Activated naive CD8-positive, alpha-beta T cell treated with anti-CD3 and anti-CD28 coated beads, Interleukin-2, amount 50 U/mL, for 16 hours (primary cell): ENCODE measurements around the gene LAMC3.

ENCODE experiments used
- DNase-seq: peaks from one replicate; pipeline ENCODE4 v3.0.0-alpha.2; 2020; ENCODE audit warnings: low read depth, low spot score

Gene LAMC3

GRCh38 chr9:131076347-131077195 is 67.6 kb downstream of the LAMC3 start:
- DNase-seq = no peak

GRCh38 chr9:131078427-131079366 is 69.7 kb downstream of the LAMC3 start:
- no peak for DNase-seq

DNA sequence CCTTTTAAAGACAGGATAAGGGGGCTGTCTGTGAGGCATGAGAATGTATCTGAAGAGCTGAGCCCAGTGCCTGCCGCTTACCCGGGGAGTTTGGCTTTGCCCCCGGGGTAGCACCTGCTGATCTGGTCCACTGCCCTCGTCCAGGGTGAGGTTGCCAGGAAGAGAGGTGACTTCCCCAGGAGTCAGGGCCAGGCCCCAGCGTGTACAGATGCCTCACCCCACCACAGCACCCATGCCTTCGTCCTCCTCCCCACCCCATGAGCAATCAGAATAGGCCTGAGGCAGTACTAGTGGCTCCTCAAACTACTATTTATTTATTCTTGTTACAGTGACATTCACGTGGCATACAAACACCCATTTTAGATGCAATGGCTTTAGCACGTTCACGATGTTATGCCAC is 71.6 kb downstream of the LAMC3 start:
- no peak for DNase-seq

- no peak for DNase-seq
These were observed 72.9 kb downstream of the LAMC3 start for GRCh38 chr9:131081868-131082267.

DNA sequence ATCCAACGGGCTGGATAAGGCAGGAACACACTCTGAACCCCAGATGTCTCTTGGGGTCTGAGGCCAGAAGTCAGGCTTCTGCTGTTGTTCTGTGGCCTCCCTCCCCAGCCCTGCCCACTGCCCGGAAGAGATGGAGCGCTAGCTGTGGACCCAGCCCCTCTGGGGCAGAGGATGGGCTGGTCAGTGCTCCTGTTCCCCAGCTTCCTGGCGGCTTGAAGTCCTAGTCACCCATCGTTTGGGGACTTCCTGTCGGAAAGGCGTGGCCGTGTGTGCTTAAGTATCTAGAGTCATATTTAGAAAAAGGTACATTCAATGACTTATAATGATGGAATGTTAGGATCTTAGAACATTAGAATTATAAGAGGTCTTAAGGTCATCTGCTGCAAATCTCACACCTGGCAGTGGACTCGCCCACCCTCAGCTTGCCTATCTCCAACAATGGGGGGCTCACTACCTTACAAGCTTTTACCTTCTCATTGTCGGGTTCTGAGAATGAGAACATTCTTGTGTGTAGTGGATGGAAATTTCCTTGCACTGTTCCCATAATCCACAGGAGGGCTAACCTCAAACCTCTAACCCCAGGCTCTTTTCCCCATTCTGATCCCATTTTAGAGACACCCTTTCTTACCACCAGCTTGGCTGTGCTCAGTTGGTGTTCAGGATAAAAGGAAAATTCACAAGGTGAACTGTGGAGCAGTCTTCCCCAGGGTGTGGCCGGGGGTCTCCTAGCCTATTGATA is 74.0 kb downstream of the LAMC3 start:
- DNase-seq = no peak

- DNase-seq = no peak
These were observed 75.8 kb downstream of the LAMC3 start for GRCh38 chr9:131084661-131085369.

- DNase-seq = no peak
These were observed 76.6 kb downstream of the LAMC3 start for GRCh38 chr9:131085370-131086122.

DNA sequence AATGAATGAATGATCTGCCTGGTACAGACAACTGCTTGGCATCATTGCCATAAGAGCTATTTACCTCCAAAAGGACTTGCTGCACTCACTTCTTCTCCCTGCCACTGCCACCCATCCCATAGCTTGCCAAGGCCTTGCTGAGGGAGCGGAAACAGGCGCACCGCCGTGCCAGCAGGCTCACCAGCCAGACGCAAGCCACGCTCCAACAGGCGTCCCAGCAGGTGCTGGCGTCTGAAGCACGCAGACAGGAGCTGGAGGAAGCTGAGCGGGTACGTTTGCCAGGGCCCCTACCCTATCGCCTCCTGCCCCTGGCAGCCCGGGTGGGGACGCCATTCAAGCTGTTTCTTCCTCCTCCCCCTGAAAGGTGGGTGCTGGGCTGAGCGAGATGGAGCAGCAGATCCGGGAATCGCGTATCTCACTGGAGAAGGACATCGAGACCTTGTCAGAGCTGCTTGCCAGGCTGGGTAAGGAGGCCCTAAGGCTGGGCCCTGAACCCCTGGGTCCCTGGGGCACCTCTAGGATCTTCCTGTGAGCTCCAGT is 78.5 kb downstream of the LAMC3 start:
- no peak for DNase-seq

DNA sequence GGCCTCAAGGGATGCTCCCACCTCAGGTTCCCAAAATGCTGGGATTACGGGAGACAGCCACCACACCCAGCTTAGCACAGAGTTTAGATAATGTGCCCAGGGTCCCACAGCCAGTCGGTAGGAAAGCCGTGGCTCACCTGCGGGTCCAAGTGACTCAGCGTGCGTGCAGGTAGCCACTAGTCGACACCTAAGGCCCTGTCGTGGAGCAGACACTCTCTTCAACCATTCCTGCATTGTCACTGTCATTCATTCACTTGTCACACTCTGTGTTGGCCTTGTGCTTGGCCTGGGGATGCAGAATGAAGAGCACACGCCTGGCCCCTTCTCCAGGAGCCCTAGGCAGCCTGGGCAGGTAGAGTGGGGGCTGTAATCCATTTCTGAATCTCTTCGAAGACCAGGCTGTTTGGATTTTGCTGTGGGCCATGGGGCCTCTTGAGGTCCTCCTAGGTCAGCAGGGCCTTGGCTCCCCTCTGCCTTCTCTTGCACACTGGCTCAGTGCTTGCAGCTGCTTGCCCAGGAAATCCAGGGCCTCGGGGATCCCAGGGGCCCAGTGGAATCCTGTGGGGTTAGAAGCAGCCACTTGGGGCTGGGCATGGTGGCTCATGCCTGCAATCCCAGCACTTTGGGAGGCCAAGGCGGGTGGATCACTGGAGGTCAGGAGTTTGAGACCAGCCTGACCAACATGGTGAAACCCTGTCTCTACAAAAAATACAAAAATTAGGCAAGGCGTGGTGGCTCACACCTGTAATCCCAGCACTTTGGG is 81.2 kb downstream of the LAMC3 start:
- DNase-seq = no peak

DNA sequence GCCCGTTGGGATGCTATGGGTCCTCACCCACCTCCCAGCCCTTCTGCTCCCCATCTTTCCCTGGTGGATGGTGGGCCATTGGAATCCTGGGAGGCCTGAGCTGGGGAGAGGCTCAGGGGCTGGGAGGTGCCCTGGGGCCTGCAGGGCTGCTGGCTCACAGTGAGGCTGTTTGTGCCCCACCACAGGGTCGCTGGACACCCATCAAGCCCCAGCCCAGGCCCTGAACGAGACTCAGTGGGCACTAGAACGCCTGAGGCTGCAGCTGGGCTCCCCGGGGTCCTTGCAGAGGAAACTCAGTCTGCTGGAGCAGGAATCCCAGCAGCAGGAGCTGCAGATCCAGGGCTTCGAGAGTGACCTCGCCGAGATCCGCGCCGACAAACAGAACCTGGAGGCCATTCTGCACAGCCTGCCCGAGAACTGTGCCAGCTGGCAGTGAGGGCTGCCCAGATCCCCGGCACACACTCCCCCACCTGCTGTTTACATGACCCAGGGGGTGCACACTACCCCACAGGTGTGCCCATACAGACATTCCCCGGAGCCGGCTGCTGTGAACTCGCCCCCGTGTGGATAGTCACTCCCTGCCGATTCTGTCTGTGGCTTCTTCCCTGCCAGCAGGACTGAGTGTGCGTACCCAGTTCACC is 82.5 kb downstream of the LAMC3 start:
- no peak for DNase-seq

DNA sequence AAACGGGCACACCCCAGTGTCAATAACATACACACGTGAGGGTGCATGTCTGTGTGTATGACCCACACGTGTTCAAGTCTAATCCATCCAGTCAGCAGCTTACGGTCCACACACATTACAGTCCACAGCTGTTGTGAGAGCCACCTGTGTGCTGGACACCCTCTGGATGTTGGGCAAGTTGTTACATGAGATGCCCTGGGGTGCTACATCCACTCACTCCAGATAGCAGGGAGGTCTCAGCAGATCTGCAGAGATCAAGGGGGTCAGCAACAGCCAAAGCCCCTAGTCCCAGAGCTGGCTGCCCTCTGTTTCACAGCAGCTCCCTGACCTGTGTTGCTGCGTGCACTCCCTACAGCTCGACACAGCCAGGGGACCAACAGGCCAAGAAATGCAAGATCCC is 83.1 kb downstream of the LAMC3 start:
- no peak for DNase-seq

DNA sequence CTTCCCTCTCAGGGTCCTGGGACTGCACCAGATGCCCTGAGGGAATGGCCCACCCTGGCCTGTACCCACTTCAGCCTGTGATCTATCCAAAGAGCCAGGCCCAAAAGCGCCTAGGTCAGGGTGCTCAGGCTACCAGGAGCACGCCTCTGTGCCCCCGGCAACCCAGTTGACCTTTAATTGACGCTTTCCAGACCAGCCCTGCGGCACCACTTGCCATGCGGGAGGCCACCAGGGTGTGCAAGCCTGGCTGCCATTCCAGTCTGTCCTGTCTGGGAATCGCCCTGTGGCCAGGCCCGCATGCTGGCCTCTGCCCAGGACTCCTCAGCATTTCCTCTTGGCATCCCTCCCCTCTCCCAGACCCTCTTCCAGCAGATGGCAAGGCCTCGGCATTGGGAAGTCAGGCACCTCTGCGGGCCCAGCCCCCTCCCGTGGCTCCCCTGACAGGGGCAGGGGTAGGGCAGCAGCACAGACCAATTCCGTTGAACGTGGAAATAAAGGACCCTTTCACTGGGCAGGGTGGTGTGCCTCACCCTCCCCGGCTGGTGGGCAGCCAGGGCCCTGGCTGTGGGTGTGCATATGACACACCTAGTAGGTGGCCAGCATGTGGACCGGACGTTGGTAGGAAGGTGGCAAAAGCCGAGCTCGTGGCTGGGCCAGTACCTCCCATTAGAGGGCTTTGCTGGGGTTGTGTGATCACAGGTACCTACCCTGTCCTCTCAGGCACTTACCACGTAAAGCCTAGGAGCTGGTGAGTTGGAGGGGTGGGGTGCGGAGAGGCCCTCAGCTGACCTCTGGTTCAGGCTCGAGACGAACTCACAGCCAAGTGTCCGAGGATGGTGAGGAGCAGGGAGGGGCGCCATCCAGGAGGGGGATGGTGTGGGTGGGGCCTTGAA is 83.8 kb downstream of the LAMC3 start:
- DNase-seq = no peak

GRCh38 chr9:131094015-131094414 is 85.0 kb downstream of the LAMC3 start:
- DNase-seq = no peak

DNA sequence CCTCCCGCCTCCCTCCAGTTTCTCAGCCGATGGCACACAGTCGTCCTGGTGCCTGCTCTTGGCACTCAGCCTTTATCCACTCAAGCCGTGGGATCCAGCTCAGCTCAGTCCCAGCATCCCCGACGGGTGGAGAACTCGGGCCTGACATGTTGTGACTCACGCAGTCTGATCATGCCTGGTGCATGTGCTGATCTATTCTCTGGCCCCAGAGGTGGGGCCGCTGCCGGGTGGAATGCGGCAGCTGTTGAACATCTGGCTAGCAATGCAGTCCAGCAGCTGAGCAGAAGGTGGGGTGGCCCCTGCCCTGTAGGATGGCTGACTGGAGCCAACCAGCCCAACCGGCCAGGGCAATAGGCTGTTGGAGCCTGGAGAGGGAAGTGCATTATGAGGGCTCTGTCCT is 85.6 kb downstream of the LAMC3 start:
- DNase-seq = no peak

- no peak for DNase-seq
These were observed 86.8 kb downstream of the LAMC3 start for GRCh38 chr9:131095666-131096268.

- no peak for DNase-seq
These were observed 87.5 kb downstream of the LAMC3 start, which contains the start of gene AIF1L for GRCh38 chr9:131096269-131097125. Gene AIF1L (plus strand): TSS chr9:131096531. CDS start chr9:131096630, 99 bp downstream.
